A673 (cell line): ENCODE results near the gene NEAT1.

Experiments
- CTCF ChIP-seq: fragments of 300-800, 200-600 bp; sonication (generic); conservative IDR thresholded peaks from 2 replicates; pipeline ENCODE4 v1.5.1; 2017; ENCODE audit warnings: low read depth, mild to moderate bottlenecking, antibody characterized with exemption, low read length, moderate library complexity, mixed read lengths
- EZH2 ChIP-seq: fragments of 200-600 bp; sonication (generic); IDR thresholded peaks from 2 replicates; pipeline ENCODE4 v1.6.1; 2017; ENCODE audit warnings: borderline replicate concordance, low read depth, mild to moderate bottlenecking, mixed read lengths, antibody characterized with exemption, low read length; ENCODE audit not compliant: poor library complexity, severe bottlenecking

DNA sequence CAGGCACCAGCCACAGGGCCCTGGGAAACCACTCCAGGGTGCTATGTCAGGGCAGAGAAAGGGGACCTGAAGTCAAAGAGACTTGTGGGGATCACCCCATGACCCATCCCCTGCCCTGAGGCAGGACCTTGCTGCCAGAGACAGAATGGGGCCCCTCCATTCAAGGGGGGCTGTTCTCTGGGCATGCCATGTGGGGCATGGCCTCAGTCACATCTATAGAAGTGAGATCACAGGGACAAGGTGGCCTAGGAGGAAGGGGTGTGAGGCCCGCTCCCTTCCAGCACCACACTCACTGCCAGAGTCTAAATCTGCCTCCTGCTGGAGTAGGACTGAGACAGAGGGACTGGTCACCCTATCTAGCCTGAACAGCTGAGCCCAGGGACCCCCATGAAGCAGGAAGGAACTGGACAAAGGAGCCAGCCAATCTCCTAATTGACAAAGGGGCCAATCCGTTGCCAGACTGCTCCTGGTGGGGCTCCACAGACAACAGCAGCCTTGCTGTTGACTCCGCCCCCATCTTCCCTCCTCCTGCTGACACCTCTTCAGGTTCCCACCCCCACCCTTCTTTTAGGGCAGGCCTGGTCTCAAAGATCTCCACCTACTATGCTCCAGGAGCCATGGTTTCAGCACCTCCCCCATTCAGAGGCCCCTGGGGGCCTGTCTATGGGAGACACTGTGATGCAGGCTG, 26.0 kb downstream of the NEAT1 start:
- TF ChIP-seq CTCF, result no peak
- no peak for TF ChIP-seq EZH2
